NCI-H1694 (cell line): ENCODE results near the gene ZBTB42.

Experiments
- DNase-seq: peaks from one replicate; lab custom pipeline; 2025; lab: John Stamatoyannopoulos, UW

ZBTB42 gene

GRCh38 chr14:104769324-104770071 lies 31.4 kb upstream of the ZBTB42 start:
- DNase-seq = no peak

GRCh38 chr14:104770072-104770579 lies 30.8 kb upstream of the ZBTB42 start:
- no peak for DNase-seq

- no peak for DNase-seq
Observed at GRCh38 chr14:104770851-104771272, 30.0 kb upstream of the ZBTB42 start.

- DNase-seq = no peak
Observed at GRCh38 chr14:104771374-104771773, 29.5 kb upstream of the ZBTB42 start.

GRCh38 chr14:104771918-104772706 lies 28.8 kb upstream of the ZBTB42 start:
- DNase-seq = no peak

- DNase-seq = no peak
Observed at GRCh38 chr14:104772707-104773504, 28.0 kb upstream of the ZBTB42 start.

- DNase-seq = no peak
Observed at GRCh38 chr14:104773505-104774452, 27.1 kb upstream of the ZBTB42 start.

- DNase-seq = no peak
Observed at GRCh38 chr14:104774453-104775072, 26.3 kb upstream of the ZBTB42 start.

- DNase-seq = no peak
Observed at GRCh38 chr14:104775073-104775489, 25.8 kb upstream of the ZBTB42 start.

GRCh38 chr14:104776481-104776880 lies 24.4 kb upstream of the ZBTB42 start:
- DNase-seq = no peak

- no peak for DNase-seq
Observed at GRCh38 chr14:104776961-104777807, 23.7 kb upstream of the ZBTB42 start.

GRCh38 chr14:104777808-104778249 lies 23.1 kb upstream of the ZBTB42 start:
- DNase-seq = no peak

GRCh38 chr14:104778694-104779331 lies 22.1 kb upstream of the ZBTB42 start:
- DNase-seq = no peak

- no peak for DNase-seq
Observed at GRCh38 chr14:104779776-104780512, 21.0 kb upstream of the ZBTB42 start.

GRCh38 chr14:104780513-104781030 lies 20.3 kb upstream of the ZBTB42 start:
- no peak for DNase-seq

GRCh38 chr14:104781271-104782077 lies 19.4 kb upstream of the ZBTB42 start:
- DNase-seq = no peak

GRCh38 chr14:104782086-104782807 lies 18.7 kb upstream of the ZBTB42 start:
- DNase-seq = peak; percentile 39
